Endothelial cell of umbilical vein (primary cell): ENCODE results near the gene EBF4. TPM values are rescaled to one million over a fixed set of nuclear protein-coding genes. Genes with fewer than 3 reads are reported as not detected.

ENCODE experiments used
- BruUV-seq: library from RNA; stranded (reverse); fragments of 400-500 nt; replicated peaks from 2 replicates; lab custom pipeline; 2021; lab: Mats Ljungman, UMichigan
- CTCF ChIA-PET: fragments of 300-600, 350-600 bp; sonication (Branson Sonifier 250); formaldehyde crosslinking; loops from one replicate; lab custom pipeline; 2021; ENCODE audit warnings: antibody characterized with exemption, inconsistent platforms; lab: Charles Lee
- POLR2A ChIA-PET: fragments of 300-600, 350-600 bp; sonication (Branson Sonifier 250); formaldehyde crosslinking; loops from one replicate; lab custom pipeline; 2021; ENCODE audit warnings: antibody characterized with exemption, inconsistent platforms; lab: Charles Lee
- DNase-seq: peaks from one replicate; pipeline ENCODE4 v3.0.0-alpha.2; 2011; ENCODE audit warnings: low read depth, low spot score
- FAIRE-seq: peaks from 2 replicates; lab custom pipeline; 2011; peaks lifted over from hg19 to GRCh38; lab: Jason Lieb, UNC
- H2AFZ ChIP-seq: 2 replicates; pipeline ENCODE4 v1.6.0; 2012; ENCODE audit warnings: low read depth, low read length, control low read depth, inconsistent platforms
- H3K27ac ChIP-seq: 2 replicates; pipeline ENCODE4 v1.5.1; 2011; ENCODE audit warnings: low read depth, mild to moderate bottlenecking, control low read depth, low read length, moderate library complexity; ENCODE audit not compliant: insufficient read depth
- H3K27me3 ChIP-seq, 2 experiments: 2 replicates each; pipeline versions ENCODE4 v1.6.0 to v1.6.1; 2011; ENCODE audit warnings: low read length in 2 of 2, mixed read lengths in 1 of 2; ENCODE audit not compliant: control insufficient read depth in 2 of 2, insufficient read depth in 2 of 2
- H3K36me3 ChIP-seq, 2 experiments: 2 replicates in 1 of 2; 3 replicates in 1 of 2; pipeline ENCODE4 v1.5.1; 2011; ENCODE audit warnings: low read length in 2 of 2, mild to moderate bottlenecking in 1 of 2, moderate library complexity in 1 of 2; ENCODE audit not compliant: control insufficient read depth in 2 of 2, insufficient read depth in 2 of 2; ENCODE audit errors: extremely low read depth in 1 of 2
- H3K4me1 ChIP-seq: 3 replicates; pipeline ENCODE4 v1.5.1; 2011; ENCODE audit warnings: mild to moderate bottlenecking, low read length; ENCODE audit not compliant: control insufficient read depth, insufficient read depth; ENCODE audit errors: extremely low read depth
- H3K4me2 ChIP-seq: 2 replicates; pipeline ENCODE4 v1.6.1; 2011; ENCODE audit warnings: low read length, control low read depth, mixed read lengths; ENCODE audit not compliant: insufficient read depth
- H3K4me3 ChIP-seq, 3 experiments: fragments of 200-600 bp in 1 of 3; sonication (generic), shearing (Covaris generic) in 1 of 3; replicated peaks in 1 of 3; 2 replicates each; pipeline ENCODE4 v1.5.1; 2011 to 2016; ENCODE audit warnings: control low read depth in 3 of 3, low read length in 3 of 3, mild to moderate bottlenecking in 2 of 3, inconsistent platforms in 1 of 3, low read depth in 1 of 3, moderate library complexity in 1 of 3; ENCODE audit not compliant: insufficient read depth in 1 of 3
- H3K79me2 ChIP-seq: 2 replicates; pipeline ENCODE4 v1.6.0; 2012; ENCODE audit warnings: low read length, inconsistent platforms; ENCODE audit not compliant: control insufficient read depth, insufficient read depth
- H3K9ac ChIP-seq: replicated peaks from 2 replicates; pipeline ENCODE3; 2011; ENCODE audit warnings: low read length, control low read depth; ENCODE audit not compliant: insufficient read depth; ENCODE audit errors: extremely low read depth
- H3K9me1 ChIP-seq: replicated peaks from 3 replicates; pipeline ENCODE4 v1.6.0; 2011; ENCODE audit warnings: mild to moderate bottlenecking, low read length; ENCODE audit not compliant: control insufficient read depth, insufficient read depth; ENCODE audit errors: extremely low read depth
- H3K9me3 ChIP-seq: replicated peaks from 2 replicates; pipeline ENCODE4 v1.5.1; 2012; ENCODE audit warnings: low read length, inconsistent platforms; ENCODE audit not compliant: control insufficient read depth, insufficient read depth
- H4K20me1 ChIP-seq: replicated peaks from 2 replicates; pipeline ENCODE3; 2011; ENCODE audit warnings: mild to moderate bottlenecking, low read length; ENCODE audit not compliant: control insufficient read depth, insufficient read depth; ENCODE audit errors: extremely low read depth
- CTCF ChIP-seq, 2 donors: IDR thresholded peaks; 1 replicate in 1 of 2; 2 replicates in 1 of 2; pipeline ENCODE4 v1.5.1; 2011; ENCODE audit warnings: low read length in 2 of 2, mild to moderate bottlenecking in 2 of 2, moderate library complexity in 2 of 2, control low read depth in 1 of 2, inconsistent platforms in 1 of 2, low read depth in 1 of 2; ENCODE audit not compliant: insufficient read depth in 1 of 2; ENCODE audit errors: extremely low read depth in 1 of 2
- EZH2 ChIP-seq: IDR thresholded peaks from 2 replicates; pipeline ENCODE4 v1.6.1; 2012; ENCODE audit warnings: borderline replicate concordance, low read depth, mild to moderate bottlenecking, moderate library complexity, low read length, inconsistent platforms; ENCODE audit not compliant: severe bottlenecking
- FOS ChIP-seq: IDR thresholded peaks from 2 replicates; pipeline ENCODE4 v1.6.1; 2011; ENCODE audit warnings: mild to moderate bottlenecking, low read length, moderate library complexity, borderline replicate concordance; ENCODE audit not compliant: insufficient read depth
- GATA2 ChIP-seq: IDR thresholded peaks from 2 replicates; pipeline ENCODE4 v1.7.0; 2011; ENCODE audit warnings: low read depth, mild to moderate bottlenecking, moderate library complexity, mixed read lengths, low read length; ENCODE audit not compliant: insufficient read length, insufficient read depth
- JUN ChIP-seq: IDR thresholded peaks from 2 replicates; pipeline ENCODE4 v1.6.1; 2011; ENCODE audit warnings: borderline replicate concordance, low read depth; ENCODE audit not compliant: insufficient read length, insufficient read depth
- MAX ChIP-seq: IDR thresholded peaks from 2 replicates; pipeline ENCODE4 v1.6.1; 2011; ENCODE audit not compliant: insufficient read depth, insufficient read length
- MYC ChIP-seq: IDR thresholded peaks from one replicate; pipeline ENCODE4 v1.6.1; 2011; ENCODE audit warnings: mild to moderate bottlenecking, low read depth, low read length
- POLR2A ChIP-seq: IDR thresholded peaks from 2 replicates; pipeline ENCODE4 v1.6.1; 2012; ENCODE audit warnings: low read depth, mild to moderate bottlenecking, control low read depth, low read length
- POLR2AphosphoS5 ChIP-seq: IDR thresholded peaks from 2 replicates; pipeline ENCODE4 v1.6.1; 2012; ENCODE audit warnings: low read depth, mild to moderate bottlenecking, control low read depth, low read length, moderate library complexity; ENCODE audit not compliant: insufficient read depth
- dilution Hi-C: fragments of 300-500 bp; cut with MboI; formaldehyde crosslinking; loops from one replicate; pipeline ENCODE4 v1.15.0; 2019; ENCODE audit warnings: low sequenced_read_pairs; ENCODE audit not compliant: extremely low pct_ligation_motif_present
- intact Hi-C: fragments of 100-400 bp; cut with micrococcal nuclease; formaldehyde crosslinking; loops from one replicate; pipeline ENCODE4 v1.10.0; 2022
- polyA plus RNA-seq, 4 experiments: library from polyadenylated mRNA; depleted of rRNA in 3 of 4; stranded (reverse) in 3 of 4; unstranded in 1 of 4; fragments of >200 nt; gene quantifications; 2 replicates each; pipeline versions ENCODE4 v1.2.1 to v1.2.3, GENCODE V29; 2011 to 2012; ENCODE audit warnings: missing spikeins in 1 of 4
- total RNA-seq: library from RNA; stranded (reverse); gene quantifications from 2 replicates; pipeline ENCODE4 v1.2.3, GENCODE V29; 2021

The EBF4 gene
- total and polyA plus RNA-seq, 2 donors (not counting 3 experiments of a cell fraction or from before 2014, with no cell fraction given): 2.7 to 3.4 TPM

DNA sequence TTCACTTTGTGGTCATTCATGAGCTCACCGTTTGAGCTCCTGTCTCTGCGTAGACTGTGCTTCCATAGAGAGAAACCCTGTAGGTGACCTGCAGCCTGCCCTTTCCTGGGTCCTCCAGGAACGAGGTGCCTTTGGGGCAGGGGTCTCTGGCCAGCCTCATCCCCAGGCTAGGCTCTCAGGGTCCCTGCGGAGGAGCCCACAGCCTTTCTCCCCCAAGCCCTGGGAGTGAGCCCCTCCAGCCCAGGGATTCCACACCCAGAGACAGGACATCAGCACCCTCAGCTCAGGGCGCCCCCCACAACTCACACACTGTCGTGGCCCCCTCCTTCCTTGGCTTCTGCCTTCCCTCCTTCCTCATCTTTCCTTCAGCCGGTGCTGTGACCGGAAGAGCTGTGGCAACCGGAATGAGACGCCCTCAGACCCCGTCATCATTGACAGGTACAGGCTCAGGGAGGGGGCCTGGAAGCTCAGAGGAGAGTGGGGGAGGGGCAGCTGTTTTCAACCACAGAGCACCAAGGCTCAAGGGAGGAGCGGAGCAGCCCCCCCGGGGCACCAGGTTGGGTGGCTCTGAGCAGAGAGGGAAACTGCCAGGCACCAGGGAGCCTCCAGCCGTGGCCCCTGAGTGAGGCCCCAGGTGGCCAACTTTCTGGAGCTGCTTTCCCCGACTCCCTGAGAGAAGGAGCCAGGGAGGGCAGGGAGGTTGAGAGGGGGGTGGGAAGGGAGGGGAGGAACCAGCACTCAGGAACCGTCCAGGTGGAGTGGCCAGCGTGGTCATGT is 16.8 kb downstream of the EBF4 start:
- H3K79me2 ChIP-seq: no peaks in the 10 kb centered on the region
- no peak overlapping the region for H2AFZ ChIP-seq
- H3K27me3 ChIP-seq: peaks cover 8 to 15% of the 10 kb centered on the region in 2 experiments
- no peaks in the 10 kb centered on the region for H3K9me3 ChIP-seq
- H3K9me1 ChIP-seq: no peaks in the 10 kb centered on the region
- H3K4me1 ChIP-seq: no peaks in the 10 kb centered on the region
- CTCF ChIA-PET: interaction anchor here (0.6 kb wide), 1 partner anchor 9 kb away, joined by 3 read pairs; no protein-coding TSS in a partner anchor
- no peak overlapping the region for H3K27ac ChIP-seq
- intact Hi-C loops (no loop called here), dilution Hi-C loops (no loop called here)
- H3K36me3 ChIP-seq: no peaks in the 10 kb centered on the region
- POLR2A ChIA-PET: no interaction called here
- no peaks in the 10 kb centered on the region for H4K20me1 ChIP-seq
- DNase-seq (no peak), FAIRE-seq (no peak)
- no peak overlapping the region for H3K9ac ChIP-seq
- TF ChIP-seq POLR2A (no peak), JUN (no peak)
- BruUV-seq: no TSS peak
- H3K4me2 ChIP-seq: no peak overlapping the region
- H3K4me3 ChIP-seq: no peak overlapping the region

GRCh38 chr20:2713285-2713684 is 20.7 kb downstream of the EBF4 start:
- no TSS peak for BruUV-seq
- H4K20me1 ChIP-seq: no peaks in the 10 kb centered on the region
- ChIA-PET CTCF (interaction anchor here (1.0 to 1.5 kb wide), 2 partner anchors 12 to 16 kb away, joined by 3 to 4 read pairs; no protein-coding TSS in a partner anchor), POLR2A (no interaction called here)
- H3K36me3 ChIP-seq: no peaks in the 10 kb centered on the region
- H3K9me3 ChIP-seq: no peaks in the 10 kb centered on the region
- H3K4me1 ChIP-seq: no peaks in the 10 kb centered on the region
- no peaks in the 10 kb centered on the region for H3K79me2 ChIP-seq
- H3K27me3 ChIP-seq: peaks cover 8 to 14% of the 10 kb centered on the region in 2 experiments
- dilution Hi-C loops (no loop called here), intact Hi-C loops (no loop called here)
- no peak overlapping the region for H3K4me3 ChIP-seq
- no peak overlapping the region for H3K27ac ChIP-seq
- no peak for DNase-seq
- H2AFZ ChIP-seq: no peak overlapping the region
- H3K9ac ChIP-seq: no peak overlapping the region
- H3K9me1 ChIP-seq: no peaks in the 10 kb centered on the region
- no peak for FAIRE-seq
- TF ChIP-seq MYC: no peak
- TF ChIP-seq EZH2: no peak
- no peak for TF ChIP-seq POLR2AphosphoS5
- no peak for TF ChIP-seq GATA2
- no peak for TF ChIP-seq POLR2A
- no peak for TF ChIP-seq CTCF (IDR thresholded peaks at IDR 0.05; ENCODE audit: extremely low read depth in 1 of 2, insufficient read depth in 1 of 2, low read depth in 1 of 2, low read length in 2 of 2)
- no peak for TF ChIP-seq MAX
- TF ChIP-seq FOS: no peak
- TF ChIP-seq JUN: no peak
- no peak overlapping the region for H3K4me2 ChIP-seq
